HepG2 (cell line): ENCODE results near the gene SCARB2. TPM values are rescaled to one million over a fixed set of nuclear protein-coding genes. Genes with fewer than 3 reads are reported as not detected.
A peak's percentile ranks its signal among the peaks of the same experiment; 100 is the strongest.

Source experiments
- ARID5B ChIP-seq: IDR thresholded peaks from 2 replicates; pipeline ENCODE4 v1.4.0; 2020; ENCODE audit warnings: mild to moderate bottlenecking, missing genetic modification reagents
- ATF2 ChIP-seq: sonication (generic); formaldehyde crosslinking; IDR thresholded peaks from 2 replicates; pipeline ENCODE4 v1.4.0; 2020; ENCODE audit warnings: missing genetic modification reagents
- DDIT3 ChIP-seq: sonication (generic); formaldehyde crosslinking; IDR thresholded peaks from 2 replicates; pipeline ENCODE4 v1.4.0; 2020; ENCODE audit warnings: mild to moderate bottlenecking, missing genetic modification reagents
- DNMT3B ChIP-seq: conservative IDR thresholded peaks from 2 replicates; pipeline ENCODE4 v1.6.1; 2016; ENCODE audit warnings: missing biosample characterization, control low read depth
- ERF ChIP-seq: IDR thresholded peaks from 2 replicates; pipeline ENCODE4 v1.6.1; 2018; ENCODE audit warnings: missing biosample characterization, missing genetic modification reagents
- HNF1B ChIP-seq: sonication (generic); formaldehyde crosslinking; IDR thresholded peaks from 2 replicates; pipeline ENCODE4 v1.5.1; 2020; ENCODE audit warnings: mild to moderate bottlenecking, moderate library complexity, missing genetic modification reagents
- MIXL1 ChIP-seq: IDR thresholded peaks from 2 replicates; pipeline ENCODE4 v1.6.1; 2016
- MTA3 ChIP-seq: sonication (generic); formaldehyde crosslinking; IDR thresholded peaks from 2 replicates; pipeline ENCODE4 v1.4.0; 2020; ENCODE audit warnings: missing genetic modification reagents
- MXD3 ChIP-seq: IDR thresholded peaks from 2 replicates; pipeline ENCODE4 v1.6.1; 2016; ENCODE audit warnings: mild to moderate bottlenecking, missing biosample characterization, missing genetic modification reagents
- ONECUT2 ChIP-seq: sonication (generic); formaldehyde crosslinking; IDR thresholded peaks from 2 replicates; pipeline ENCODE4 v1.4.0; 2020; ENCODE audit warnings: missing genetic modification reagents
- SALL1 ChIP-seq: sonication (generic); formaldehyde crosslinking; IDR thresholded peaks from 2 replicates; pipeline ENCODE4 v1.8.0; 2022; ENCODE audit warnings: mild to moderate bottlenecking, missing genetic modification reagents
- SNRNP70 ChIP-seq: fragments of 200-400 bp; formaldehyde crosslinking; IDR thresholded peaks from 2 replicates; pipeline ENCODE4 v1.6.1; 2017; ENCODE audit warnings: mild to moderate bottlenecking, low read depth, low read length, moderate library complexity
- ZBTB42 ChIP-seq: sonication (generic); formaldehyde crosslinking; IDR thresholded peaks from 2 replicates; pipeline ENCODE4 v1.5.0; 2020; ENCODE audit warnings: mild to moderate bottlenecking, missing genetic modification reagents
- ZNF121 ChIP-seq: sonication (generic); formaldehyde crosslinking; IDR thresholded peaks from 2 replicates; pipeline ENCODE4 v1.5.0; 2020; ENCODE audit warnings: mild to moderate bottlenecking, missing genetic modification reagents
- ZNF136 ChIP-seq: sonication (generic); formaldehyde crosslinking; IDR thresholded peaks from 2 replicates; pipeline ENCODE4 v1.8.1; 2022; ENCODE audit warnings: low read depth, mild to moderate bottlenecking, moderate library complexity, missing genetic modification reagents
- ZNF296 ChIP-seq: sonication (generic); formaldehyde crosslinking; conservative IDR thresholded peaks from 2 replicates; pipeline ENCODE4 v1.5.0; 2020; ENCODE audit warnings: mild to moderate bottlenecking, missing genetic modification reagents
- ZNF414 ChIP-seq: sonication (generic); formaldehyde crosslinking; IDR thresholded peaks from 2 replicates; pipeline ENCODE4 v1.5.0; 2020; ENCODE audit warnings: missing genetic modification reagents
- ZNF644 ChIP-seq: IDR thresholded peaks from 2 replicates; pipeline ENCODE4 v1.6.1; 2016; ENCODE audit warnings: low read depth
- ZNF691 ChIP-seq: sonication (generic); formaldehyde crosslinking; IDR thresholded peaks from 2 replicates; pipeline ENCODE4 v1.4.0; 2020; ENCODE audit warnings: missing genetic modification reagents, low read depth, mild to moderate bottlenecking, borderline replicate concordance
- ZNF709 ChIP-seq: sonication (generic); formaldehyde crosslinking; IDR thresholded peaks from 2 replicates; pipeline ENCODE4 v1.5.0; 2020; ENCODE audit warnings: mild to moderate bottlenecking, missing genetic modification reagents
- polyA plus RNA-seq, 8 experiments: library from polyadenylated mRNA; depleted of rRNA in 3 of 8; stranded (reverse) in 7 of 8; unstranded in 1 of 8; fragments of >200 nt; fragmentation: Illumina TruSeq in 4 of 8; extraction: Trizol in 4 of 8; gene quantifications; 2 replicates each; pipeline versions ENCODE4 v1.2.1 to v1.2.3, GENCODE V29; 2011 to 2016; ENCODE audit warnings: low read depth in 4 of 8, missing spikeins in 1 of 8, mixed read lengths in 1 of 8; ENCODE audit not compliant: insufficient read depth in 1 of 8
- total RNA-seq, 5 experiments: library from RNA; depleted of rRNA; stranded (reverse); fragments of >200 nt; fragmentation: Illumina TruSeq; extraction: Trizol; gene quantifications; 2 replicates each; pipeline ENCODE4 v1.2.3, GENCODE V29; 2016; ENCODE audit warnings: low read depth in 1 of 5

The SCARB2 gene
- total and polyA plus RNA-seq, 2 of the 13 experiments (the other 11 are each of a cell fraction or from before 2014, with no cell fraction given): 40.6 to 43.4 TPM

GRCh38 chr4:76179398-76180318, 34.0 kb downstream of the SCARB2 start (continued):
- TF ChIP-seq ARID5B (0 out of 2 replicates have a peak, but pooled peaks have one; percentile 33), MIXL1 (CRISPR knock-in tag) (0 out of 2 replicates have a peak, but pooled peaks have one; percentile 54), SNRNP70 (no peak), ZNF296 (no peak), ZNF136 (CRISPR knock-in tag) (no peak), ZNF644 (CRISPR knock-in tag) (no peak), ZNF691 (no peak), ERF (CRISPR knock-in tag) (0 out of 2 replicates have a peak, but pooled peaks have one; percentile 16), ZNF709 (CRISPR knock-in tag) (no peak), DDIT3 (CRISPR knock-in tag) (no peak), MTA3 (CRISPR knock-in tag) (no peak), ONECUT2 (CRISPR knock-in tag) (no peak), MXD3 (CRISPR knock-in tag) (no peak), ZNF414 (CRISPR knock-in tag) (no peak), HNF1B (CRISPR knock-in tag) (peak; percentile 54; the same call in 1 of the 2 replicates), ZNF121 (no peak), DNMT3B (no peak), SALL1 (CRISPR knock-in tag) (peak; percentile 36), ATF2 (0 out of 2 replicates have a peak, but pooled peaks have one; percentile 26), ZBTB42 (CRISPR knock-in tag) (no peak)
